Osteoblast (primary cell): ENCODE results near the gene CORIN. TPM values are rescaled to one million over a fixed set of nuclear protein-coding genes. Genes with fewer than 3 reads are reported as not detected.

ENCODE experiments used
- DNase-seq: peaks from one replicate; pipeline ENCODE4 v3.0.0; 2011; ENCODE audit warnings: low spot score, mixed read lengths; ENCODE audit not compliant: insufficient read length; ENCODE audit errors: missing footprints
- H2AFZ ChIP-seq: 2 replicates; pipeline ENCODE4 v1.6.0; 2011; ENCODE audit warnings: mild to moderate bottlenecking, low read length
- H3K27ac ChIP-seq: 2 replicates; pipeline ENCODE4 v1.5.1; 2011; ENCODE audit warnings: mild to moderate bottlenecking, low read depth, low read length, moderate library complexity
- H3K27me3 ChIP-seq: 2 replicates; pipeline ENCODE4 v1.6.0; 2012; ENCODE audit warnings: mild to moderate bottlenecking, control low read depth, inconsistent platforms, low read length, moderate library complexity; ENCODE audit not compliant: insufficient read depth
- H3K36me3 ChIP-seq: 2 replicates; pipeline ENCODE4 v1.5.1; 2011; ENCODE audit warnings: mild to moderate bottlenecking, low read length, control low read depth, moderate library complexity; ENCODE audit not compliant: insufficient read depth
- H3K4me1 ChIP-seq: 2 replicates; pipeline ENCODE4 v1.5.1; 2011; ENCODE audit warnings: mild to moderate bottlenecking, low read length, control low read depth, moderate library complexity; ENCODE audit not compliant: insufficient read depth
- H3K4me2 ChIP-seq: 2 replicates; pipeline ENCODE4 v1.6.0; 2011; ENCODE audit warnings: mild to moderate bottlenecking, low read length; ENCODE audit not compliant: insufficient read depth
- H3K4me3 ChIP-seq: fragments of 200-600 bp; sonication (generic); 3 replicates; pipeline ENCODE4 v1.5.1; 2012; ENCODE audit warnings: mild to moderate bottlenecking, low read length, inconsistent platforms; ENCODE audit not compliant: insufficient read depth
- H3K79me2 ChIP-seq: 2 replicates; pipeline ENCODE4 v1.6.0; 2012; ENCODE audit warnings: mild to moderate bottlenecking, low read length, control low read depth, inconsistent platforms; ENCODE audit not compliant: insufficient read depth
- H3K9me3 ChIP-seq: 2 replicates; pipeline ENCODE4 v1.5.1; 2011; ENCODE audit warnings: low read depth, low read length, control low read depth
- H4K20me1 ChIP-seq: 2 replicates; pipeline ENCODE4 v1.6.0; 2012; ENCODE audit warnings: mild to moderate bottlenecking, low read length, control low read depth; ENCODE audit not compliant: insufficient read depth
- total RNA-seq: library from RNA; depleted of rRNA; stranded (reverse); fragments of >200 nt; gene quantifications from 2 replicates; pipeline ENCODE4 v1.2.3, GENCODE V29; 2012
- TF ChIP-seq, protein P1 (sequence below): IDR thresholded peaks from 2 replicates; pipeline ENCODE4 v1.5.1; 2011; ENCODE audit warnings: mild to moderate bottlenecking, low read depth, low read length, moderate library complexity; ENCODE audit errors: extremely low read depth

Gene CORIN
- total RNA-seq, 1 donor = 0.36 TPM

DNA sequence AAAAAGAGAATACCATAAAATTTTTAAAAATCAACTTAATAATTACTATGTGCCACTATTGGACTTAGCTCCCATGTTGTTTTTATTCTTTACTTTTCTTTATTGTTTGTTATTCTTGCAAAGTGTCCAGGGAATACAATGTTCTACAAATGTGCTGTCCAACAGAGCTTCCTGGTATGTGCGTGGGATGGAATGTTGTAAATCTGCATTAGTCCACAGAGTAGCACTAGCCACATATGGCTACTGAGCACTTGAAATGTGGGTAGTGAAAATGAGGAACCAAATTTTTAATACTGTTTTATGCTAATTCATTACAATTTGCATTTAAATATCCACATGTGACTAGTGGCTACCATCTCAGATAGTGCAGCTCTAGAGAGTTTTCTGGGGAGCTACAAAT lies 14.3 kb upstream of the CORIN start:
- Histone ChIP-seq H3K4me2 (peak overlapping the region; percentile 71), H3K27me3 (no peaks in the 10 kb centered on the region), H3K4me1 (peaks cover 29% of the 10 kb centered on the region), H3K79me2 (no peaks in the 10 kb centered on the region), H3K27ac (peak overlapping the region; percentile 66), H3K4me3 (peak overlapping the region; percentile 8), H4K20me1 (no peaks in the 10 kb centered on the region), H3K36me3 (peaks cover 3% of the 10 kb centered on the region), H3K9me3 (no peaks in the 10 kb centered on the region), H2AFZ (no peak overlapping the region)
- TF ChIP-seq, protein P1, sequence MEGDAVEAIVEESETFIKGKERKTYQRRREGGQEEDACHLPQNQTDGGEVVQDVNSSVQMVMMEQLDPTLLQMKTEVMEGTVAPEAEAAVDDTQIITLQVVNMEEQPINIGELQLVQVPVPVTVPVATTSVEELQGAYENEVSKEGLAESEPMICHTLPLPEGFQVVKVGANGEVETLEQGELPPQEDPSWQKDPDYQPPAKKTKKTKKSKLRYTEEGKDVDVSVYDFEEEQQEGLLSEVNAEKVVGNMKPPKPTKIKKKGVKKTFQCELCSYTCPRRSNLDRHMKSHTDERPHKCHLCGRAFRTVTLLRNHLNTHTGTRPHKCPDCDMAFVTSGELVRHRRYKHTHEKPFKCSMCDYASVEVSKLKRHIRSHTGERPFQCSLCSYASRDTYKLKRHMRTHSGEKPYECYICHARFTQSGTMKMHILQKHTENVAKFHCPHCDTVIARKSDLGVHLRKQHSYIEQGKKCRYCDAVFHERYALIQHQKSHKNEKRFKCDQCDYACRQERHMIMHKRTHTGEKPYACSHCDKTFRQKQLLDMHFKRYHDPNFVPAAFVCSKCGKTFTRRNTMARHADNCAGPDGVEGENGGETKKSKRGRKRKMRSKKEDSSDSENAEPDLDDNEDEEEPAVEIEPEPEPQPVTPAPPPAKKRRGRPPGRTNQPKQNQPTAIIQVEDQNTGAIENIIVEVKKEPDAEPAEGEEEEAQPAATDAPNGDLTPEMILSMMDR = no peak
- DNase-seq = peak; percentile 38

- H3K79me2 ChIP-seq = no peaks in the 10 kb centered on the region
- no peak overlapping the region for H2AFZ ChIP-seq
- no peaks in the 10 kb centered on the region for H3K9me3 ChIP-seq
- H3K4me3 ChIP-seq = no peak overlapping the region
- H3K36me3 ChIP-seq = peaks cover 2% of the 10 kb centered on the region
- no peaks in the 10 kb centered on the region for H4K20me1 ChIP-seq
- TF ChIP-seq, protein P1 = no peak
- H3K27ac ChIP-seq = no peak overlapping the region
- H3K4me2 ChIP-seq = no peak overlapping the region
- H3K4me1 ChIP-seq = peaks cover 25% of the 10 kb centered on the region
- H3K27me3 ChIP-seq = no peaks in the 10 kb centered on the region
- no peak for DNase-seq
Observed at GRCh38 chr4:47849466-47849865, 11.6 kb upstream of the CORIN start.

GRCh38 chr4:47848041-47848440 lies 10.2 kb upstream of the CORIN start:
- H3K36me3 ChIP-seq = peaks cover 5% of the 10 kb centered on the region
- H4K20me1 ChIP-seq = no peaks in the 10 kb centered on the region
- H2AFZ ChIP-seq = no peak overlapping the region
- no peak for DNase-seq
- no peaks in the 10 kb centered on the region for H3K9me3 ChIP-seq
- H3K27me3 ChIP-seq = no peaks in the 10 kb centered on the region
- TF ChIP-seq, protein P1 = no peak
- no peak overlapping the region for H3K4me2 ChIP-seq
- no peak overlapping the region for H3K27ac ChIP-seq
- no peak overlapping the region for H3K4me3 ChIP-seq
- peaks cover 23% of the 10 kb centered on the region for H3K4me1 ChIP-seq
- H3K79me2 ChIP-seq = no peaks in the 10 kb centered on the region

GRCh38 chr4:47842985-47843384 lies 5.1 kb upstream of the CORIN start:
- H3K4me1 ChIP-seq = peaks cover 4% of the 10 kb centered on the region
- peaks cover 8% of the 10 kb centered on the region for H3K36me3 ChIP-seq
- no peak overlapping the region for H3K4me2 ChIP-seq
- H2AFZ ChIP-seq = no peak overlapping the region
- no peak overlapping the region for H3K27ac ChIP-seq
- no peak overlapping the region for H3K4me3 ChIP-seq
- no peak for DNase-seq
- TF ChIP-seq, protein P1 = no peak
- no peaks in the 10 kb centered on the region for H4K20me1 ChIP-seq
- H3K79me2 ChIP-seq = no peaks in the 10 kb centered on the region
- no peaks in the 10 kb centered on the region for H3K9me3 ChIP-seq
- H3K27me3 ChIP-seq = no peaks in the 10 kb centered on the region
